GM12892 (cell line): ENCODE measurements around the gene WDR35.

Experiments
- POLR2AphosphoS5 ChIP-seq: IDR thresholded peaks from 2 replicates; pipeline ENCODE4 v1.6.1; 2011; ENCODE audit warnings: low read depth, low read length, control low read depth
- TAF1 ChIP-seq: IDR thresholded peaks from 2 replicates; pipeline ENCODE4 v1.6.1; 2011; ENCODE audit warnings: low read depth, mild to moderate bottlenecking, control low read depth, low read length, borderline replicate concordance

DNA sequence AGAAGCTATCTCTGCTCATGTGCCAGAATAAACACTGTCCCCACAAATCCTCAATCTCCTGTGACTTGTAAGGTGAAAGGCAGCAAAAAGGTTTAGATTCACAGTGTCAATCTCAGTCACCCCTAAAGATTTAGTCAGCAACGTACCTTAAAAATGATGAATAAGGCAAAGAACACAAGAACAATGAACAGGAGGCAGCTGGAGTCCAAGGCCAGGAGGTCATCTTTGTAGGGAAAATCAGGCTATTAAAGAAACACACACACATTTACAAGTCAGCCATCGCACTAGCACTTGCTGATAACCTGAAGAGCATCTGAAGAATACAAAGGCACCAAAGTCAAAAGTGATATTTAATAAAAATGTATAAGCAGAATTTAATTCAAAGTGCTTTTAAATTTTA, 44.9 kb upstream of the WDR35 start:
- TF ChIP-seq TAF1 (no peak), POLR2AphosphoS5 (no peak)
